Glutamatergic neuron (in vitro differentiated cells): ENCODE measurements around the gene FGGY. TPM values are rescaled to one million over a fixed set of nuclear protein-coding genes. Genes with fewer than 3 reads are reported as not detected.

Experiments used
- DNase-seq: peaks from one replicate; pipeline ENCODE4 v3.0.0; 2022
- H3K27ac Mint-ChIP-seq: one replicate; pipeline ENCODE4 v1.8.0; 2020; ENCODE audit warnings: mild to moderate bottlenecking, mixed read lengths, inconsistent platforms; ENCODE audit not compliant: unreplicated experiment
- H3K27me3 Mint-ChIP-seq: one replicate; pipeline ENCODE4 v1.8.0; 2020; ENCODE audit warnings: mild to moderate bottlenecking, moderate library complexity, mixed read lengths, inconsistent platforms; ENCODE audit not compliant: unreplicated experiment
- H3K36me3 Mint-ChIP-seq: one replicate; pipeline ENCODE4 v1.8.0; 2020; ENCODE audit warnings: mild to moderate bottlenecking, mixed read lengths, inconsistent platforms; ENCODE audit not compliant: unreplicated experiment
- H3K4me1 Mint-ChIP-seq: one replicate; pipeline ENCODE4 v1.8.0; 2020; ENCODE audit warnings: mild to moderate bottlenecking, low read depth, mixed read lengths, inconsistent platforms; ENCODE audit not compliant: unreplicated experiment
- H3K4me3 Mint-ChIP-seq: one replicate; pipeline ENCODE4 v1.8.0; 2020; ENCODE audit warnings: mild to moderate bottlenecking, mixed read lengths, inconsistent platforms; ENCODE audit not compliant: unreplicated experiment
- H3K9me3 Mint-ChIP-seq: one replicate; pipeline ENCODE4 v1.8.0; 2020; ENCODE audit warnings: mild to moderate bottlenecking, moderate library complexity, mixed read lengths, inconsistent platforms; ENCODE audit not compliant: unreplicated experiment
- total RNA-seq: library from RNA; stranded (reverse); fragmentation: NEBNext Ultra II Directional; extraction: Animal tissue kit (Norgen Biotek cat#: 25700); gene quantifications from one replicate; pipeline ENCODE4 v1.2.1, GENCODE V29; 2021; ENCODE audit not compliant: unreplicated experiment
- TF ChIP-seq, protein P1 (sequence below): fragments of 200-600 bp; sonication (generic); IDR thresholded peaks from one replicate; pipeline ENCODE4 v1.5.0; 2021; ENCODE audit not compliant: partially characterized antibody, unreplicated experiment

FGGY gene
- total RNA-seq, 1 donor from 2014 or later = 11.6 TPM

DNA sequence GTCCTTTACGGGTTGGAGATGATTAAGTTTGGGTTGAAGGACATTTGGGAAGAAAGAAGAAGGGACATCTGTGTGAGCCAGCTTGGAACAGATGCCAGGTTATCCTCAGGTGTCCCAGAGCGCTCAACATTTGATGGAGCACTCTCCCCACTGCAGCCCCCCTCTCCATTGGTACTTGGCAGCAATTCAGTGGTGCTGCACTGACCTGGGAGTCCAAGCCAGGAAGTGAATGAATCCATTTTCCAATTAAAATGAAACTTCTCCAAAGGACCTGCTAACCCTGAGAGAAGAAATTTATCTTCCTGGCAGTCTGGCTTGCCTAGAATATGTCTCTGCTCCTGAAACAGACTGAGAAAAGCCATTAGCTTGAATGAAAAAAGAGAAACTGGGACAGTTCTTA is 67.1 kb downstream of the FGGY start:
- no peak overlapping the region for H3K27ac Mint-ChIP-seq
- no peaks in the 10 kb centered on the region for H3K9me3 Mint-ChIP-seq
- H3K27me3 Mint-ChIP-seq = no peaks in the 10 kb centered on the region
- DNase-seq = no peak
- no peak overlapping the region for H3K4me3 Mint-ChIP-seq
- peaks cover 7% of the 10 kb centered on the region for H3K36me3 Mint-ChIP-seq
- TF ChIP-seq, protein P1, sequence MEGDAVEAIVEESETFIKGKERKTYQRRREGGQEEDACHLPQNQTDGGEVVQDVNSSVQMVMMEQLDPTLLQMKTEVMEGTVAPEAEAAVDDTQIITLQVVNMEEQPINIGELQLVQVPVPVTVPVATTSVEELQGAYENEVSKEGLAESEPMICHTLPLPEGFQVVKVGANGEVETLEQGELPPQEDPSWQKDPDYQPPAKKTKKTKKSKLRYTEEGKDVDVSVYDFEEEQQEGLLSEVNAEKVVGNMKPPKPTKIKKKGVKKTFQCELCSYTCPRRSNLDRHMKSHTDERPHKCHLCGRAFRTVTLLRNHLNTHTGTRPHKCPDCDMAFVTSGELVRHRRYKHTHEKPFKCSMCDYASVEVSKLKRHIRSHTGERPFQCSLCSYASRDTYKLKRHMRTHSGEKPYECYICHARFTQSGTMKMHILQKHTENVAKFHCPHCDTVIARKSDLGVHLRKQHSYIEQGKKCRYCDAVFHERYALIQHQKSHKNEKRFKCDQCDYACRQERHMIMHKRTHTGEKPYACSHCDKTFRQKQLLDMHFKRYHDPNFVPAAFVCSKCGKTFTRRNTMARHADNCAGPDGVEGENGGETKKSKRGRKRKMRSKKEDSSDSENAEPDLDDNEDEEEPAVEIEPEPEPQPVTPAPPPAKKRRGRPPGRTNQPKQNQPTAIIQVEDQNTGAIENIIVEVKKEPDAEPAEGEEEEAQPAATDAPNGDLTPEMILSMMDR = no peak
- H3K4me1 Mint-ChIP-seq = peaks cover 1% of the 10 kb centered on the region

DNA sequence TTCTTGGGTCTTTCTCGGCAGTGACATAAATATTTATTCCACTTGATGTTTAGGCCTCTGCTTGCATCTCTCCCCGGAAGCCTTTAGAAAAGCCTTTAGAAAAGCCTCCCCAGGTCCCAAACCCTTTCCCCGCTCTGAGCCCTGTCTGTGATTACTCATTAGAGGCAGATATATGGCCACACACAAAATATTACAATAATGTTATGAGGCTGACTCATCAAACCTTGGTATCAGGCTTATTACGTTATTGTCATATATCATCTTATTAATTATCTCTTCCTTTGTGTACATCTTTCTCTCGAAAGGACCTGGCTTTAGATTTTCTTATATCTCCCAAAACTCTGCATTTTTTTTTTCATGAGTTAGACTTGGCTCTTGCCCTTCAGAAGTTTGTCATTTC is 69.5 kb downstream of the FGGY start:
- H3K4me1 Mint-ChIP-seq = peaks cover 1% of the 10 kb centered on the region

DNA sequence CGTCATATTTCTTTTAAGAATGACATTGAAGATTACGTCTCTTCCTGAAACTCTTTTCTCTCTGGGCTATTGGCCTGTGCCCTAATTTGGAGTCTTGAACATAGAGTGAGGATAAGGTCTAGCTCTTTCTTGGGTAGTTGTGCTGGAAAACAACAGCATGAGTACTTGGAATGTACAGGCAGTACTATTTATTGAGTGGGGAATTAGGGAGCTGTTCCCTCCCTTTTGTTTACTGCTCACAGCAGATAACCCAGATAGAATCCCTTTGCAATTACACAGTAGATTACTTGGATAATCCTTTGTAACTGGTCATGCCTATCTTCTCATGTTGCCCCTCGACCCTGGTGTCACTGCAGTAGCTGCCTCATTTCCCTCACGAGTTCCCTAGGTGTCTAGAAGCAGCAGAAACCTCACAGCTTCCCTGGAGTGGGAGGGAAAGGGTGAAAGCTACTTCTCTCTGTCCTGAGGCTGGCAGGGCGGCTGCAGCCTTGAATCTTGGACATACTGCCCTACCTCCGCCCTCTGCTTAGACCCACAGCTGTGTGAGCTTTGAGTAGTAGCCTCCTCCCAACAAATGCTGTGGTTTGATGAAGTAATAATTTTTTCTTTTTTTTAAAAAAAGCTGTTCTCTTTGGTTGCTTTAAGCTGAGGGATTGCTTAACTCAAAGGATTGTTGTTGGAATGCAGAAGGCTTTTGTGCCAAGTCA is 70.6 kb downstream of the FGGY start:
- peaks cover 1% of the 10 kb centered on the region for H3K4me1 Mint-ChIP-seq
- DNase-seq = no peak
- H3K9me3 Mint-ChIP-seq = no peaks in the 10 kb centered on the region
- H3K4me3 Mint-ChIP-seq = no peak overlapping the region
- peaks cover 3% of the 10 kb centered on the region for H3K27me3 Mint-ChIP-seq
- TF ChIP-seq, protein P1 = no peak
- peaks cover 7% of the 10 kb centered on the region for H3K36me3 Mint-ChIP-seq
- no peak overlapping the region for H3K27ac Mint-ChIP-seq

More for the DNA sequence above, 69.5 kb downstream of the FGGY start:
- no peaks in the 10 kb centered on the region for H3K9me3 Mint-ChIP-seq
- peaks cover 7% of the 10 kb centered on the region for H3K36me3 Mint-ChIP-seq
- H3K4me3 Mint-ChIP-seq = no peak overlapping the region
- no peak for DNase-seq
- TF ChIP-seq, protein P1 = no peak
- no peak overlapping the region for H3K27ac Mint-ChIP-seq
- no peaks in the 10 kb centered on the region for H3K27me3 Mint-ChIP-seq

DNA sequence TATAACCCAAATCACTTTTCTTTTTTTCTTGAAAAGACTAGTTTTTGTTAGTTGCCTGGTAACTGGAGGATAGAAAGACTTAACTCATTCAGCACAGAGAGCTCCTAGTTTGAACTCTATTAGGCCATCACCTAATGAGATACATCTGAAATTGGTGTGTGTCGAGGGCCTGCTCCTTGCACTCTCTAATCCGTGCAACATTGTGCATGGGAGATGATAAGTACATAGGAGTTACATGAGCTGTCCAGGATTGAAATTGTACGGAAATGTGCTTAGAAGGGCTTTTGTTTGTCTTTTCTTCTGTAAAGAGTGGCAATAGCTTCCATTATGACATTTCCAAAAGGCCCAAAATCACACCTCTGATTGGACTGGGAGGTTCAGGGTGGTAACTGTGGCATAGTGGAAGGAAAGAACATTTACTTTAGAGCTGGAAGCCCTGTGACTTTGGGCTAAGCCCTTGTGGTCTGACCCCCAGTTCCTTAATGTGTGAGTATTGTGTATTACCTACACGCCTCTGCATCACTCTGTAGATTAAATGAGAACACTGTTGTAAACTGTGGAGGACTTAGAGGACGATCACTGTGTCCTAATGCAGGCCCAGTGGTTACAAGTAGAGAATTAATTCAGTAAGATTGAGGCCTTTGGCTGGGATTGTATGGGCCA is 71.2 kb downstream of the FGGY start:
- DNase-seq = no peak
- Mint-ChIP-seq H3K27me3 (peaks cover 3% of the 10 kb centered on the region), H3K4me3 (no peak overlapping the region), H3K36me3 (peaks cover 7% of the 10 kb centered on the region), H3K4me1 (peaks cover 1% of the 10 kb centered on the region), H3K27ac (no peak overlapping the region), H3K9me3 (no peaks in the 10 kb centered on the region)
- TF ChIP-seq, protein P1 = no peak
